Astrocyte of the spinal cord (primary cell): Measurements from ENCODE around the gene RANBP9.

Experiments
- DNase-seq: peaks from one replicate; pipeline ENCODE4 v3.0.0; 2011; ENCODE audit warnings: low read depth, low spot score
- H3K4me3 ChIP-seq: 2 replicates; pipeline ENCODE4 v1.5.1; 2011; ENCODE audit warnings: low read depth, mild to moderate bottlenecking, low read length, moderate library complexity
- CTCF ChIP-seq: IDR thresholded peaks from 2 replicates; pipeline ENCODE4 v1.5.1; 2012; ENCODE audit warnings: low read depth, mild to moderate bottlenecking, low read length, inconsistent platforms
- in situ Hi-C: cut with HindIII; loops from 2 replicates; pipeline ENCODE4 v1.10.0; 2017; ENCODE audit warnings: low sequenced_read_pairs

RANBP9 gene

GRCh38 chr6:13668291-13668928 lies 43.2 kb downstream of the RANBP9 start:
- in situ Hi-C loops, result no loop called here
- no peak for TF ChIP-seq CTCF
- no peak overlapping the region for H3K4me3 ChIP-seq
- no peak for DNase-seq

GRCh38 chr6:13667655-13668054 lies 44.0 kb downstream of the RANBP9 start:
- in situ Hi-C loops, result no loop called here
- TF ChIP-seq CTCF, result no peak
- H3K4me3 ChIP-seq, result no peak overlapping the region
- DNase-seq, result no peak

- no peak overlapping the region for H3K4me3 ChIP-seq
- TF ChIP-seq CTCF, result no peak
- no peak for DNase-seq
- in situ Hi-C loops, result no loop called here
These were observed 45.2 kb downstream of the RANBP9 start for GRCh38 chr6:13666194-13667105.

- TF ChIP-seq CTCF, result no peak
- in situ Hi-C loops, result no loop called here
- no peak overlapping the region for H3K4me3 ChIP-seq
- no peak for DNase-seq
These were observed 46.8 kb downstream of the RANBP9 start for GRCh38 chr6:13664703-13665352.

- in situ Hi-C loops, result no loop called here
- DNase-seq, result no peak
- H3K4me3 ChIP-seq, result no peak overlapping the region
- TF ChIP-seq CTCF, result no peak
These were observed 47.6 kb downstream of the RANBP9 start for GRCh38 chr6:13663986-13664385.

GRCh38 chr6:13662651-13663334 lies 48.8 kb downstream of the RANBP9 start:
- in situ Hi-C loops, result no loop called here
- TF ChIP-seq CTCF, result no peak
- no peak for DNase-seq

More at GRCh38 chr6:13662651-13663334, 48.8 kb downstream of the RANBP9 start:
- no peak overlapping the region for H3K4me3 ChIP-seq
